Central memory CD4-positive, alpha-beta T cell (primary cell): Measurements from ENCODE around the gene TNS1.

Experiments
- DNase-seq: peaks from one replicate; pipeline ENCODE4 v3.0.0; 2022

The TNS1 gene

GRCh38 chr2:217941886-217942728 is 60.7 kb downstream of the TNS1 start:
- no peak for DNase-seq

GRCh38 chr2:217941339-217941738 is 61.5 kb downstream of the TNS1 start:
- no peak for DNase-seq

- DNase-seq: no peak
These were observed 62.3 kb downstream of the TNS1 start for GRCh38 chr2:217940261-217941220.

GRCh38 chr2:217939629-217940245 is 63.1 kb downstream of the TNS1 start:
- no peak for DNase-seq

GRCh38 chr2:217939220-217939619 is 63.6 kb downstream of the TNS1 start:
- no peak for DNase-seq

- DNase-seq: no peak
These were observed 64.8 kb downstream of the TNS1 start for GRCh38 chr2:217938036-217938435.

- no peak for DNase-seq
These were observed 65.3 kb downstream of the TNS1 start for GRCh38 chr2:217937446-217937845.

GRCh38 chr2:217936952-217937351 is 65.8 kb downstream of the TNS1 start:
- no peak for DNase-seq

GRCh38 chr2:217935901-217936684 is 66.7 kb downstream of the TNS1 start:
- no peak for DNase-seq

- no peak for DNase-seq
These were observed 67.4 kb downstream of the TNS1 start for GRCh38 chr2:217935235-217935879.

GRCh38 chr2:217934321-217935131 is 68.3 kb downstream of the TNS1 start:
- DNase-seq: no peak

GRCh38 chr2:217933617-217933993 is 69.2 kb downstream of the TNS1 start:
- no peak for DNase-seq

GRCh38 chr2:217932803-217933616 is 69.8 kb downstream of the TNS1 start:
- no peak for DNase-seq

- DNase-seq: no peak
These were observed 70.8 kb downstream of the TNS1 start for GRCh38 chr2:217931846-217932560.

- no peak for DNase-seq
These were observed 71.8 kb downstream of the TNS1 start for GRCh38 chr2:217930761-217931563.

GRCh38 chr2:217929757-217930707 is 72.8 kb downstream of the TNS1 start:
- DNase-seq: no peak

- DNase-seq: no peak
These were observed 73.5 kb downstream of the TNS1 start for GRCh38 chr2:217929272-217929671.
